ENCODE data around the gene ZCCHC7.
"Not testable (repeated sequence)": the region's sequence is repeated elsewhere in the genome, so short reads cannot be mapped to it uniquely, and the experiment has no call there.

The ZCCHC7 gene

DNA sequence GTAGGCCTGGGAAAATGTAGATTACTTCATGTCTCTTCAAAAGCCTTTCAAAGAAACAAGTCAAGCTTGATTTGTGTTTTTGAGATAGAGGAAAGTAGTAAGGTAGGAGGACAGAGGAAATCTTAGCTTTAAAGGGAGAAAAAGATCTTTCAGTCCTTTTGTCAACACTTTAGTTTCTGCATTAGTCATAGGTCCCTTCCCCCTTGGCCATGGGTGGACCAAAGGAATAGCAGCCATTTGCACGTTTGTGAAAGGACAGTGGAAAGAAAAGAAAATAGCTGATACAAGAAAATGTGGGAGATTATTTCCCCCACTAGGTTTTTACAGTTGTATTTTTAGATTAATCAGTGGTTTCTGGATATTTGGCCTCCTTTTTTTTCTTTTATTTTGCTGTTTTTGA lies 180.2 kb downstream of the ZCCHC7 start:
- DNase-seq: no peak

DNA sequence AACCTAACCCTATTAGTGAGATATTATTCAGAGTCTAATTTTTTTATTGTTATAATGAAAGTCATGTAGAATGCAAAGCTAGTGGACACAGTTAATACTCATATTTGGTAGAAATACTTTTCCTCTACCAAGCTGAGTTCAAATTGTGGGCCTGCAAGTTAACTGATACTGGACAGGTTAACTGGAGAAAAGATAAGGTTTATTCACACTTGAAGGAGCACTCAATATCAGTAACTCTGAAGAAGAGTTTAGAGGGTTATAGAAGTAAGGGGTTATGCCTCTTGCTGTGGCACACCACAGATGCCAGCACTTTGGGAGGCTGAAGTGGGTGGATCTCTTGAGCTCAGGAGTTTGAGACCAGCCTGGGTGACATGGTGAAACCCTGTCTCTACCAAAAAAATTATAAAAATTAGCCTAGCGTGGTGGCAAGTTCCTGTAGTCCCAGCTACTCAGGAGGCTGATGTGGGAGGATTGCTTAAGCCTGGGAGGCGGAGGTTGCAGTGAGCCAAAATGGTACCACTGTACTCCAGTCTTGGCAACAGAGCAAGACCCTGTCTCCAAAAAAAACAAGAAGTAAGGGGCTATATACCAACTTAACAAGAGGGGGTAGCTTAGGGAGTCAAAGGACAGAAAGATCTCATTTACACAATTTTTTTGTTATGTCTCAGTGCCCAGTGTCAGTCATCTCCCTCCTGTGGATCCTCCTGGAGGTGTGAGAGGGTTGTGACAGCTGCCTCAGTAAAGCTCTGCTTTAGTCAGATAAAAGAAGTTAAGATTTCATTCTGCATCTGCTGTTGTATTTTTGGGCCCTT lies 180.9 kb downstream of the ZCCHC7 start:
- no peak for DNase-seq

DNA sequence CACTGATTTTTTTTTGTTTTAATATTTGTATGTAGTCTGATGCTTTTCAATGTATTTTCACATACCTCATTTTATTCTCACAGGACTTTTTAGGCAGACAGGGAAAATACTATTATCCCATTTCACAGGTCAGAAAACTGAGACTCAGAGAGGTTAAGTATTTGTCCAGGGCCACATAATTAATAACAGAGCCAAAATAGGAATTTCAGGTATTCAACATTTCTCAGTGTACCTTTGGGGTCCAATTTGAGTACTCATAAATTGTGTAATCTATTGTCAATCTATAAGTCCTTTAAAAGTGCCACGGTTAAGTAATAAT lies 181.4 kb downstream of the ZCCHC7 start:
- DNase-seq: no peak

DNA sequence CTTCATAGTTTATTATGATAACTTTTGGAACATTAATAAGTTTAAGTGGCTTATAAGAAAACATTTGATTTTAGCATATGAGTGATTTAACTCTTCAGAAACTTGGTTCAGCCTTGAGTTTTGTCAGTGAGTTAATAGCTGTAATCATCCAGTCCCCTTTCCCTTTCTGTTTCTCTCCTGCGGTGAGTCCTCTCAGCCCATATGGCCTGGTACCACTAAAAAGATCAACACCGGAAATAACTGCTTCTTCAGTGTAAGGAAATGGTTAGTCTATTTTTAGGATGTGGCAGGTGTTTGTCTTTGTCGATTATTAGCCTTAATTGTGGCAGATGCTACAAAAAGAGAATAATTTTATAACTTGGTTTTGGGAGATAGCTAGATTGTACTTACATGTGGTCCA lies 181.9 kb downstream of the ZCCHC7 start:
- peak in 1 of 14 donors; percentile 44 for DNase-seq

DNA sequence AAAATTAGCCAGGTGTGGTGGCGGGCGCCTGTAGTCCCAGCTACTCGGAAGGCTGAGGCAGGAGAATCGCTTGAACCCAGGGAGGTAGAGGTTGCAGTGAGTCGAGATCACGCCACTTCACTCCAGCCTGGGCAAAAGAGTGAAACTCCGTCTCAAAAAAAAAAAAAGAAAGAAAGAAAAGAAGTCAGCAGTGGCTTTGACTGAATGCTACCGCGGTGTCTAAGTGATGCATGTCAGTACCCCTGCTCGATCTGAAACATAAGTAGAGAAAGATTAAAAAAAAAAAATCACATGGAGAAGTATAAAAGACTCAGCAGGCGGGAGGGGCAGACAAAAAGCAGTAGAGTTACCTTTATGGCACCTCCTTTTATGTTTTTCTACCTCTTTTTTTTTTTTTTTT lies 182.9 kb downstream of the ZCCHC7 start:
- not testable (repeated sequence) for DNase-seq

DNA sequence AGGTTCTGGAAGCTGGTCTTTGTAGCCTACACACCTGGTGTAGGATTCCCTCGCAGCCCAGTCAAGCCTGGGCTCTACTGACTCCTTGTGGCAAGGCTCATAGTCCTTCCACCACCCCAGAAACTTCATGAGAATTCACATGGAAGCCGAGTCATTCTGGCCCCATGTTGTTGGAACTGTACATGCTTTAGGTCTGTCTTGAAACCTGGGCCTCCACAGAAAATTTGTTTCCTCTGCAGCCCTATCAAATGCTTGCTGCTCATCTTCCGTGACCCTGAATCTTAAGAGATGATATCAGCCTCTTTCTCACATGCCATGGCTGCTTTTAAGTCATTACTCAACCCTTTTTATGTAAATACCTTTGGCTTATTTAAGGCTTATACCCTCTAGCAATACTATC lies 188.8 kb downstream of the ZCCHC7 start:
- no peak for DNase-seq

DNA sequence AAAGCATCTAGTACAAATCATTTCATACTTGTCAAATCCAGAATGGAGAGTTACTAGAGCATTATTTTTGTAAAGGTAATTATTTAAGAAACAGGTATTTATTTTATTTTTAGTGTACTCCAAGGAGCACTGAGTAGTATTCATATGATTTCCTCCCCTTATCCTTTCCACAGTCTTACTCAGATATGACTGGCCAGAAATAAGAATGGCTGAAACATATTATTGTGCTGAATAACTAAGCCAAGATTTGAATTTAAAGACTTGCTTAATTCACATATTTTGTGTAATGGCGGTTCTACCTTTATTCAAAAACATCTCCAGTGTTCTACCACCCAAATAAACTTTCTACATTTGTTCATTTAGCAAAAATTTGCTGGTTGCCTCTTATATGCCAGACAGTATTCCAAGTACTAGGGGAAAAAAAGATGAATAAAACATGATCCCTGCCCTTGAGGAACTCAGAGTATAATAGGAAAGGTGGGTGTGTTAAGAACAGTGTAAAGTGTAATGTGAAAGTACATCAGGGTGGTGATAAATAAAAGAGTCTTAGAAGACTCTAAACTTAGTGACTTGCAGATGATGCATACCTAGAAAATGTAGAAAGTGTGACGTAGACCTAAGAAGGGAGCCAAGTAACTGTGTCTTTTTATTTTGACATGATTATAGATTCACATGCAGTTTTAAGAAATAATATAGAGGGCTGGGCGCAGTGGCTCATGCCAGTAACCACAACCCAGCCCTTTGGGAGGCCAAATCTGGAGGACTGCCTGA lies 191.7 kb downstream of the ZCCHC7 start:
- no peak for DNase-seq

DNA sequence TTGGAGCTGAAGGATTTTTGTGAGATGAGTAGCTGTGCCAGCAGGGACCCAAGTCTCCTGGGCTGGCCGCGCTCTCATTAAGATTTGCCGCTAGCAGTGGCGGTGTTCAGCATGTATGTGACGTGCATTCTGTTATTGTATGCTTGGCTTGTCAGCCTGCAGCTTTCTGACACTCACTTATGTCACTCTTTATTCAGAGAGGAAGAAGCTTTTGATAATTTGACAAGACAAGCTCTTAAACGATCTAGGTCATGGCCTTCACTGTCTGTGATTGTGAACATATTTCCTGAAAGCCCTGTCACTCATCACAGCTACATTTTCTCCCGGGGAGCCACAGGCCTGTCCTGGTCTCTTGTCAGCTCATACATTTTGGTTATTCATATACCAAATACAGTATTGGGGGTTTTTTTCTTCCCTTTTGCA lies 203.9 kb downstream of the ZCCHC7 start:
- peak in 4 of 14 donors; percentile 21 to 78 (median 24) for DNase-seq

DNA sequence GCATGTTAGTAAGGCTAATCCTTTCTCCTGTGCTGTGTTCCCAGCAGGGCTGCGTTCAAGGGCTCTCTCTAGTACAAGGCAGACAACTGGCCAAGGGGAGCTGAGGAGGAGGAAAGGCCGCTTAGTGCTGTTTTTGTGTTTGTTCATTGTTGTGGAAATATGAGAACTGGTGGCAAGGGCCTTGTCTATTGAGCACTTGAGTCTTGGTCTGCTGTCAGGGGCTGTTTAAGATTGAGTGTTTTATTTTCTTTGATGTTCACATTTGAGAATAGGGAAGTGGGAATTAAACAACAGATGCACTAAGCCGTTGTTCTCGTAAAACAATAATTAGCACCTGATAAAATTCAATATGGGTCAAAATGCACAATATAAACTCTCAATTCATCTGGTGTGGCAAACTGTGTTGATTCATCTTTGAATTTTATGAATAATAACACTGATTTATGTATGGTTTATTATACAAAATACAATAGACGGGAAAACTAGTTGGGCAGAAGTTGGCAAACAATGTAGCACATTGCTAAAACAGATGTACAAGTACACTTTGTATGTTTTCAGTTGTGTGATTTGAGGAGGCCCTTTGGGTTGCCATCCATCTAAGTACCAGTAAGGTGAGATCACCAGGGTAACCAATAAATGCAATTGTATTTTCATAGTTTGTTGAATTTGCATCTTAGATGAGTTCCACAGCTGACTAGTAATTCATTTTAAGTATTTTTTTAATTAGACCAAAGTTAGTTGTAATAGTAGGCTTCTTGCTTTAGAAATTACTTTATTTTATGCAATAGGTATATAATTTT lies 204.5 kb downstream of the ZCCHC7 start:
- peak in 3 of 14 donors; percentile 1 to 78 (median 5) for DNase-seq

DNA sequence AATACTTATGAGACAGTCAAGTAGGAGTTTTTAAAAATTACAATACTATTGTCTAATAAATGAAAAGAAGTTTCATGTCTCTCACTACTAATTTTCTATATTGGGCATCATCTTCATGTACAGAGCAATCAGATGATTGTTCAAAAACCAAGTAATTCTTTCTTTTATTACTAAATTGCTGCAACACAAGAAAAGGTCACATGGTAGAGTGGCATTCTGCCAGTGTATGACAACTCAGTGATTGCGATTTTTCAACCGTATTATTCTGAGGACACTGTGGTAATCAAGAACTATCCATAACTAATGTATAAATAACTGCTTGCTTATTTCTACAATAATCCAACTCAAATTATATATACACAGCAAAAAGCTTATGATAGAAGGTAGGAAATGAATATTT lies 205.4 kb downstream of the ZCCHC7 start:
- DNase-seq: no peak

DNA sequence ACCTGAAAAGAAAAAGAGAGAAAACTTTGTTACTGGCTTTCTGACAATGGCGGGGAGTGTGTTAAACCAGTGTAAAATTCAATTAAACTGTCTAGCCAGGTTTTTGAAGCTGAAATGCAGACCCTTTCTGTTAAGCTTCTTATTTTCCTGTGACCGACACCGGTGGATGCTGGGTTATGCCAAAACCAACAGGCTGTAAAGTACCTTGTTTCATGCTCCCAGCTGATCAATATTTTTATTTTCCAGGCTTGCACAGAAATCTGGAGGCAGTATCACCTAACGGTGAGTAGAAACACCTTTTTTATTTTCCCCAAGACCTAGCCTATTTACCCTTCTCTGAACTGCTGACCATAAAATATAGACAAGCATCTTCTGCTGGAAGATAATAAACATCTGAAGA lies 207.2 kb downstream of the ZCCHC7 start:
- DNase-seq: no peak

DNA sequence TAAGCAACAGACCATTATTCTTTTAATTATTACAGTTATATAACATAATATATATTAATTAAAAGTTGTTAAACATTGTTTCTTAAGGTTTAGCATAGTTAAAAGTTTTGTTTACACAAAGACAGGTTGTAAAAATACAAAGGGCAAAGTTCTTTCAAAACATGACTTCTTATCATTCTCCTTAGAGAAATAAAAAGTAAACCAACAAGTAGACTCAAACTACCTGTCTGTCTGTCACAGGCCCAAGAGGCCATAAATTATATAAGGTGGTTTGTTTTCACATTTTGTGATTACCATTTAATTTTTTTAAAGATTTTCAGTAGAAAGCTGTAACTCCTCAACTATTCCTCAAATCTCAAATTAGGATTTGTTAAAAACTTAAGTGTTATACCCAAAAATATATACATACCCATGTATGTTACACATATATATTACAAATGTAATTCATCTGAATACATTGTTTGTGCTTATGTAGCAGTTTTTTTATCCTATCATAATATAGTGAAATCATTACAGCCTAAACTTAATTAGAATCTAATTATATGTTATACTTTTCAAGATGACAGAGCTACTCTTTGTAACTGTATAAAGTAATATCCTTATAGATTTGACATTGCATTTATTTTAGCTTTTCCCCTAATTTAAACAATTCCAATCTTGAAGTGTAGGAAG lies 208.3 kb downstream of the ZCCHC7 start:
- DNase-seq: no peak

DNA sequence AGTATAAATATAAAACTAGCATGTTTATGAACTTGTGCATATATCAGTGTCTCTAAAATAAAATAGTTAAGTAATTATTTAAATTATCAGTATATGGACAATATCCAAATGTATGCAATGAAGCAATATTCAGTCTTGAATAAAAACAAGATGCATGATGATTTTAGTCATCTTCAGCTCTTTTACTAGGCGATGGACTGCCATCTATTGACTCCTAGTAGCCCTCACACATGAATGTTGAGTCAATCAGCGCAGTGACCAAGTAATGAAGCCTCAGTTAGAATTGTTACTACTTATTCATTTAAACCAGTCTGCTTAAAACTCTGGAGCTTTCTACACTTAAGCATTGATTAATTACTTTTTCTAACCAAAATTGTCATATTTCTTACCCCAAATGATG lies 209.2 kb downstream of the ZCCHC7 start:
- no peak for DNase-seq

DNA sequence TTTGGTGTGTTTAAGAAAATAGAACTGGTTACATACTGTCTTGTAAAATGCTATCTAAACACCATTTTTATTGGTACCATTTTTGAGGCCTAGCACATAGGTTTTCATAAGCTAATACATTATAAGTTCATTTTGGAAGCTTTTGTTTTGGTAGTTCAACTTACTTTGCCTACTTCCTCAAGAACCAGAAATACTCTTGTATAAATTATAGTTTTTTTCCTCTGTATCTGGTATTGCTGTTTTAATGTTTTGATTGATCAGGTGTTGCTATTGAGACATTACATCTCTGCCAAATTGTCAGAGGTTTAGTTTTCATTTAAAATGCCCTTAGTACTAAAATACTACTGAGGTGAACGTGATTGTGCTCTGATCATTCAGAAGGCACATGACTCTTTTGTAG lies 211.5 kb downstream of the ZCCHC7 start:
- DNase-seq: no peak

DNA sequence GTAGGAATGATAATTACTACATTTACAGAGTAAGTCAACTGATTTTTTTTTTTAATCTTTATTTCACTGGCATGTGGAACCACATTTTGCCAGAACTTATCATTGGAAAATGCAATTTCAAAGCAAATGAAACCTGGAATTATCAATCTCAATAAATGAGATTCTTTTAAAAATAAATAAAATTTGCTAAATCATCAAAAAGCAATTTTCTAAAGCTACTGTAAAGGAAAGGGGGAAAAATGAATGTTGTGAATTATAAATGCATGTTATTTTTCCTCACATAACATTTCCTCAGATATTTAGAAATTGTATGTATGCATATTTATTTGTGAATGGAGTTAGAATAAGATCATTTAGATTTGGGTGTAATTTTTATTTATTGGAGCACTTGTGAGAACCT lies 212.2 kb downstream of the ZCCHC7 start:
- DNase-seq: no peak

DNA sequence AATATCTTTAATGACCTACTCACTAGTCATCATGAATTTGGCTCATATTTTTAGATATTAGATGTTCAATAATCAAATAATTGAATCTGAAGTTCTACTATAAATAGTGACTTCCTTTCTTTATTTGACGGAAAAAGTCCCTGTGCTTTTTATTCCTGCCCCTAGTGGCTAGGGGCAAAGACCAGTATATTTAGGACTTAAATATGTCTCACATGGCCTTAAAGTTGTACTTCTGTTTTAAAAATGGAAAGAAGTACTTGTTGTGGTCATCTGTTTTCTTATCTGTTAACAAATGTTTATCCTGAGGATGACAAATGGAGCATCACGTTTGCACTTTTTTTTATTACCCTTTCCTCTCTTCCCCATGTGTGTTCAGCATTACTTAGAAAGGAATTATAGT lies 212.9 kb downstream of the ZCCHC7 start:
- no peak for DNase-seq

DNA sequence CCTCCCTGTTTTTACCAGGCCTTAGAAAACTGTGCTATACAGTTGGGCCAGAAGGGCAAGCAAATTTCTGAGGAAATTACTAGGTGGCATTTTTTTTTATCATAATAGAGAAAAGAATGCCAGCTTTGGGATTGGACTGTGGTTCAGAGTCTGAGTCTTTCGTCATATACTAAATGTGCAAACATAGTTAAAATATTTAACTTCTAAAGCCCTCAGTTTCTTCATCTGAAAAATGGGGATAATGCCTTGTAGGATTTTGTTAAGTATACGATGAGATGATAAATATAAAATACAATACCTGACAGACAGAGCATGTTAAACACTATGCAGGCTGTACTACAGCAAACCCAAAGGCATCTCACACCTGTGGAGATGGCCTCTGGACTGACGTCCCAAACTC lies 214.9 kb downstream of the ZCCHC7 start:
- DNase-seq: no peak

DNA sequence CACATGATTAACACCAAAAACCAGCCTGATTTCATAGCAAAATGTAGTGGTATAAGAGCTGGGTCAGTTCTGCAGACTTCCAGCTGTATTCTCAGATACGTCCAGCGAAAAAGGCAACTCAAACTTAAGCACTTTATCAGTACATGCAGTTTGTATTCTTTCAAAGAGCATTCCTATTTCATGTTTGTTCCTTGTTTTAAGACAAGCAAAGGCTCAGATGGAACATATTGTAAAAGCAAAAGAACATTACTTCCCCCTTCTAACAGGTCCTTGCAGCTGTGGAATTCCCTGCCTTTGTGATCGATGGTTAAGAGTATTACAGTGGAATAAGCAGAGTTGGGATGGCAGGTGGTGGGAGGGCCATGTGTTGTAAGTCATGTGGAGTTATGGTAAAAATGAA lies 215.8 kb downstream of the ZCCHC7 start:
- DNase-seq: no peak

DNA sequence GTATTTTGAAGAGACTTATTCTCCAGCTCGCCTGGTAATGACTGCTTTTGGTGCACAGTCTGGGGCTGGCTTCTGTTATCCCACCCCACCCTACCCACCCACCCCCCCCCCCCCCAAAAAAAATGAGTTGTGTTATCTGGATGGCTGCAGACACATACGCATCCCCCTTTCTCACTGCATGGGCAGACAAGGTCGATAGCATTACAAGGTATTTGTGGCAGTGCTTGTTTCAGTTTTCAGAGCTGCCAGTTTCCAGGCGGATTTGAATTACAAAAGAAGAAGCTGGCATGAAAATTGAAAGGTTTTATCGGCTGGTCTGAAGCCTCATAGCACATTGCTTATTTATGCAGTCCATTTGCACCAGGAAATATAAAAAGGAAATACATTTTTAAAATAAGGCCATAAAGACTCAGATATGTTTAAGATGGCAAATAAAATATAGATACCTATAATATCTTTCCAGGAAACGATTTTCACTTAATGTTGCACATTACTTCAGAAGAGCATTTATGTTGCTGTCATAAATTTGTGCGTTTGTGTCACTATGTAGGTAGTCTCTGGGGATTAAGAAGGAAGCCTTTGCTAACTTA lies 217.0 kb downstream of the ZCCHC7 start:
- DNase-seq: no peak

DNA sequence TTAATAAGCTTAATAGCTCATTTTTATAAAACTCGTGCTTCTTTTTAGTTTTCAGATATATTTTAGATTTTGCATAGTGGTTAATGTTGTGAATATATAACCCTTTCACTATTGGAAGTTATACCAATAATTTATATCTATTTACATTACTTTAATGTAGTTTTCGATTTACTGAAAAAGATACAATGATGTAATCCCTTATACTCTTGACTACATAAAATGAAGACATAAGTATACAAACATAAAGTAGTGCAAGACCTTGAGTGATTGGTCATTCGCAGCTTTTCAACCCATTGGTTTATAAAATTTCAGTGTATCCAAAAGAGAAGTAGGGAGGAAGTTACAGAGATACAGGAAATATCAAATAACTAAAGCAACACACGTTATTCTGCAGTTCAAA lies 217.8 kb downstream of the ZCCHC7 start:
- no peak for DNase-seq

DNA sequence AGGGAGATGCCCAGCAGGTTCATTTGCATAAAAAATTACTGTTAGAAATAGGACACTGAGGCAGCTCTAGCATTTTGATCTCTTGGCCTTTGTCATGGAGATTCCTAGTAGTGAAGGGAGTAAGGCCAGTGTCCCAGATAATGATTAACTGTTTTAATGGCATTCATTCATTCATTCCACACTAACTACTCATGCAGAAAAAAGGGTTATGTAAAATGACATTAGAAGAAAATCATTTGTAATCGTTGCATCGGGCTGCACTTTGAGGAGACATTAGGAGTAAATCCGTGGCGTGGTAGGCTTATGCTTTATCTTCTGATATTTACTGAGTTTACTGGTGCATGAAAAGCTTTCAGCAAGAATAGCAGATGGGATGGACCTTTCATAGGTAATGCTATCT lies 219.5 kb downstream of the ZCCHC7 start:
- DNase-seq: no peak

DNA sequence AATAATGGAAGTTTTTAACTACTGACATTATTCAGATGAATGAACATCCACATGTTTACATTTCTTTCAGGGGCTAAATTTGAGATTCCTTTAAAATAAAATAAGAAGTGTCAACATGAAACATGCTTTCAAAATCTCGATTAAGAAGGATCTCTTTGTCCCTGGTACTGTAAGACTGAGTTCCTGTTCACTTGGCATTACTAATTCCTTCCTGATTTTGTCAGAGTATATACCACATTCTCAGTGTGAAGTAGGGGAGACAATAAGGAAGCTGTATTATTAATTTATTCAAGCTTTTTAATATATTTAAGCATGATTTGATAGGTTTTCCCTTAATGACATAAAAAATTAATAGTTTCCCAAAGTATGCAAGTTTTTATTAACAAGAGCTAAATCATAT lies 220.6 kb downstream of the ZCCHC7 start:
- DNase-seq: no peak

Measured in C1 segment of cervical spinal cord (tissue), 14 donors.